HG03066 (cell line): ENCODE results near the gene HJV.

Source experiments
- ATAC-seq: cut with Tn5 transposase; IDR thresholded peaks from one replicate; pipeline ENCODE4 v1.9.1; 2021; ENCODE audit warnings: low read depth; ENCODE audit not compliant: unreplicated experiment

HJV gene

GRCh38 chr1:145978854-145979745 lies 42.4 kb downstream of the HJV start:
- ATAC-seq: peak; percentile 91

- no peak for ATAC-seq
Observed at GRCh38 chr1:145978471-145978853, 43.1 kb downstream of the HJV start.

- ATAC-seq: no peak
Observed at GRCh38 chr1:145977486-145978470, 43.8 kb downstream of the HJV start.

GRCh38 chr1:145977016-145977415 lies 44.5 kb downstream of the HJV start:
- ATAC-seq: no peak

GRCh38 chr1:145975216-145975615 lies 46.3 kb downstream of the HJV start:
- ATAC-seq: no peak

GRCh38 chr1:145974721-145975120 lies 46.8 kb downstream of the HJV start:
- no peak for ATAC-seq

GRCh38 chr1:145972580-145972979 lies 49.0 kb downstream of the HJV start:
- ATAC-seq: no peak
